Upper lobe of left lung (tissue), 6 donors: Measurements from ENCODE around the gene LTN1. TPM values are rescaled to one million over a fixed set of nuclear protein-coding genes. Genes with fewer than 3 reads are reported as not detected.
"Not testable (repeated sequence)": the region's sequence is repeated elsewhere in the genome, so short reads cannot be mapped to it uniquely, and the experiment has no call there.

Source experiments
- ATAC-seq, 2 donors: fragments of 200-7000 bp; cut with Tn5 transposase; one replicate each; pipeline ENCODE4 v1.9.1; 2022; ENCODE audit warnings: mild to moderate bottlenecking in 2 of 2, moderate library complexity in 2 of 2; ENCODE audit not compliant: low FRiP score in 2 of 2
- DNase-seq, 2 donors: peaks; one replicate each; pipeline ENCODE4 v3.0.0-alpha.2; 2019 to 2020
- H3K27ac ChIP-seq, 4 donors: fragments of 200-600 bp; sonication (generic); one replicate each; pipeline ENCODE4 v1.5.1; 2016 to 2019
- H3K27me3 ChIP-seq, 4 donors: fragments of 200-600 bp; sonication (generic); one replicate each; pipeline ENCODE4 v1.5.1; 2017 to 2019
- H3K36me3 ChIP-seq, 4 donors: fragments of 200-600 bp; sonication (generic); one replicate each; pipeline ENCODE4 v1.5.1; 2016 to 2019
- H3K4me1 ChIP-seq, 4 donors: fragments of 200-600 bp; sonication (generic); one replicate each; pipeline ENCODE4 v1.5.1; 2018 to 2019
- H3K4me3 ChIP-seq, 4 donors: fragments of 200-600 bp; sonication (generic); one replicate each; pipeline ENCODE4 v1.5.1; 2017 to 2019; ENCODE audit warnings: mild to moderate bottlenecking in 2 of 4, moderate library complexity in 1 of 4
- H3K9me3 ChIP-seq, 4 donors: fragments of 200-600 bp; sonication (generic); one replicate each; pipeline ENCODE4 v1.5.1; 2018 to 2019
- CTCF ChIP-seq, 6 experiments: fragments of 450-650 bp in 4 of 6; fragments of 200-600 bp in 2 of 6; sonication (generic) in 2 of 6; IDR thresholded peaks; one replicate each; pipeline ENCODE4 v1.5.1; 2016 to 2019; ENCODE audit warnings: antibody characterized with exemption in 6 of 6
- EP300 ChIP-seq, 4 donors: sonication (generic); formaldehyde crosslinking; IDR thresholded peaks; one replicate each; pipeline ENCODE4 v1.5.1; 2017; ENCODE audit warnings: antibody characterized with exemption in 4 of 4, control low read depth in 2 of 4
- POLR2A ChIP-seq, 4 donors: fragments of 450-650 bp; IDR thresholded peaks; one replicate each; pipeline ENCODE4 v1.5.1; 2016 to 2017; ENCODE audit warnings: antibody characterized with exemption in 4 of 4, mild to moderate bottlenecking in 2 of 4
- POLR2AphosphoS5 ChIP-seq, 2 donors: sonication (generic); formaldehyde crosslinking; IDR thresholded peaks; one replicate each; pipeline ENCODE4 v1.5.1; 2017; ENCODE audit warnings: antibody characterized with exemption in 2 of 2
- WGBS, 2 donors: methylation state at CpG; one replicate each; pipeline ENCODE4 v1.1.5; 2017 to 2018; 5-methylcytosine and 5-hydroxymethylcytosine counted together
- total RNA-seq, 6 donors: library from RNA; depleted of rRNA in 4 of 6; stranded (reverse); fragments of >200 nt in 4 of 6; gene quantifications; one replicate each; pipeline versions ENCODE4 v1.1.0 to v1.2.1, GENCODE V29; 2016 to 2021
- donor health status: DM: no; HTN: no; CAD: no; lungs with moderate emphysema.
- donor health status: DM: no; HTN: yes; CAD: no; lungs with severe emphysema.

Gene LTN1
- total RNA-seq, 6 donors from 2014 or later = 7.4 to 45.6 (median 21.4) TPM

GRCh38 chr21:28932717-28933116, 60.0 kb downstream of the LTN1 start:
- Histone ChIP-seq H3K4me1 (no peaks in the 10 kb centered on the region), H3K4me3 (no peak overlapping the region), H3K27ac (no peak overlapping the region), H3K27me3 (no peaks in the 10 kb centered on the region), H3K36me3 (peaks cover 0 to 81% (median 22%) of the 10 kb centered on the region in 4 donors), H3K9me3 (no peaks in the 10 kb centered on the region)
- 96 to 100% methylated on average over 2 of the region's 2 CpGs for WGBS, 2 donors
- TF ChIP-seq POLR2AphosphoS5 (IDR thresholded peaks at IDR 0.05) = no peak
- no peak for TF ChIP-seq POLR2A (IDR thresholded peaks at IDR 0.05)
- no peak for TF ChIP-seq EP300 (IDR thresholded peaks at IDR 0.05)
- no peak for TF ChIP-seq CTCF (IDR thresholded peaks at IDR 0.05)
- no peak for DNase-seq
- ATAC-seq = no peak

- 92% methylated on average over 6 of the region's 6 CpGs for WGBS, 2 donors
- not testable (repeated sequence) for DNase-seq, H3K4me3 ChIP-seq, H3K4me1 ChIP-seq, H3K27ac ChIP-seq, ATAC-seq, H3K27me3 ChIP-seq, H3K9me3 ChIP-seq
- peaks cover 0 to 75% (median 21%) of the 10 kb centered on the region in 4 donors for H3K36me3 ChIP-seq
Observed at GRCh38 chr21:28931708-28932372, 60.8 kb downstream of the LTN1 start.

GRCh38 chr21:28928578-28929420, 63.9 kb downstream of the LTN1 start:
- peaks cover 0 to 44% (median 3%) of the 10 kb centered on the region in 4 donors for H3K36me3 ChIP-seq
- ATAC-seq (no peak), DNase-seq (no peak)
- WGBS, 2 donors = 86 to 92% methylated on average over 3 of the region's 3 CpGs
- no peak for TF ChIP-seq POLR2A (IDR thresholded peaks at IDR 0.05)
- no peak for TF ChIP-seq POLR2AphosphoS5 (IDR thresholded peaks at IDR 0.05)
- no peak for TF ChIP-seq CTCF (IDR thresholded peaks at IDR 0.05)
- no peak for TF ChIP-seq EP300 (IDR thresholded peaks at IDR 0.05)
- no peak overlapping the region for H3K4me3 ChIP-seq
- no peaks in the 10 kb centered on the region for H3K27me3 ChIP-seq
- no peak overlapping the region for H3K27ac ChIP-seq
- H3K9me3 ChIP-seq = no peaks in the 10 kb centered on the region
- H3K4me1 ChIP-seq = no peaks in the 10 kb centered on the region

- no peak for ATAC-seq
- 80 to 90% methylated on average over 1 of the region's 1 CpG for WGBS, 2 donors
Observed at GRCh38 chr21:28927130-28927529, 65.5 kb downstream of the LTN1 start.

More at GRCh38 chr21:28927130-28927529, 65.5 kb downstream of the LTN1 start:
- Histone ChIP-seq H3K4me3 (no peak overlapping the region), H3K27ac (no peak overlapping the region), H3K27me3 (no peaks in the 10 kb centered on the region), H3K36me3 (peaks cover 0 to 44% (median 3%) of the 10 kb centered on the region in 4 donors), H3K4me1 (no peaks in the 10 kb centered on the region), H3K9me3 (no peaks in the 10 kb centered on the region)
- no peak for DNase-seq
- TF ChIP-seq POLR2AphosphoS5 (IDR thresholded peaks at IDR 0.05) = no peak
- no peak for TF ChIP-seq CTCF (IDR thresholded peaks at IDR 0.05)
- no peak for TF ChIP-seq EP300 (IDR thresholded peaks at IDR 0.05)
- no peak for TF ChIP-seq POLR2A (IDR thresholded peaks at IDR 0.05)
